CMK (cell line): Measurements from ENCODE around the gene CDKN2B-AS1.
"Not testable (repeated sequence)": the region's sequence is repeated elsewhere in the genome, so short reads cannot be mapped to it uniquely, and the experiment has no call there.

ENCODE experiments used
- DNase-seq: peaks from one replicate; pipeline ENCODE4 v3.0.0-alpha.2; 2010; ENCODE audit warnings: low read depth

CDKN2B-AS1 gene

DNA sequence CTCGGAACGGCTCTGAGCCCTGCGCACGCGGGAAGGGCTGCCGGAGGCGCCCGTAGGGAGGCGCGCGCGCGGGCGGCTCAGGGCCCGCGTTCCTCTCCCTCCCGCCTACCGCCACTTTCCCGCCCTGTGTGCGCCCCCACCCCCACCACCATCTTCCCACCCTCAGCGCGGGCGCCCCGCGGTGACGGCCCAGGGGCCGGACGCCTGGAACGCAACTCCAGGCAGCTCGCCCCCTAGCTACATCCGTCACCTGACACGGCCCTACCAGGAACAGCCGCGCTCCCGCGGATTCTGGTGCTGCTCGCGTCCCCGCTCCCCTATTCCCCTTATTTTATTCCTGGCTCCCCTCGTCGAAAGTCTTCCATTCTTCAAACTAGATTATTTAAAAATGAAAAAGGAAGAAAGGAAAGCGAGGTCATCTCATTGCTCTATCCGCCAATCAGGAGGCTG lies at the start of gene CDKN2B-AS1:
Gene CDKN2B-AS1, plus strand, starts transcription at position 236 of the 450 bp plus-strand sequence.
- no peak for DNase-seq

DNA sequence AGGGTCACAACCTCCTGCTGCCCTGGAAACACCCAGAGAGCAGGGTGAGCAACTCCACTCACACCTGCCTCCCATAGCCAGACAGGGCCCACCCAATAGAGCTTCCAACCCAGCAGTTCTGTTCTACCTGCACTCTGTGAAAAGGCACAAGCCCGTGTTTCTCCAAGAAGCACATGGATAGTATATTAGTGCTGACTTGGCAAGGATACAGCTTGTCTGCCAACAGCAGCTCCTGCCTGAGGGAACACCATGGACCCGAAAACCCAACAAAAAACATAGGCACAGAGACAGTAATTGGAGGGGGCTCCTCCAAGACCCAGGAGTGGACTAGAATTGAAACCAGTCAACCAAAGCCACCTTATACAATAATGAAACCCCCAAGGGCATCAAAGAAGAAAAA lies 49.0 kb upstream of the CDKN2B-AS1 start:
- DNase-seq: no peak

DNA sequence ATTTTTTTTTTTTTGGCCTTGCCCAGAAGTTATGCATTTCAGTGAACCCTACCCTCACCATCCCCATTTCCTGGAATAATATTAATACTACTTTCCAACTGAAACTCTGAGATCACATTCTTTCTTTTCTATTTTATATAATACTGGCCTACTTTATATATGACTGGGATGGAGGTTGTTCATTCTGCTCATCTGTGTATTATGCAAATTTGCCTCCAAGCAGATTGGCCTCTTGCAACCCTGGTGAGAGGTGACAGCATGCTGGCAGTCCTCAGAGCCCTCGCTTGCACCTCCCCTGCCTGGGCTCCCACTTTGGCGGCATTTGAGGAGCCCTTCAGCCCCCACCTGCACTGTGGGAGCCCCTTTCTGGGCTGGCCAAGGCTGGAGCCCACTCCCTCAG lies 35.8 kb upstream of the CDKN2B-AS1 start:
- DNase-seq: no peak

DNA sequence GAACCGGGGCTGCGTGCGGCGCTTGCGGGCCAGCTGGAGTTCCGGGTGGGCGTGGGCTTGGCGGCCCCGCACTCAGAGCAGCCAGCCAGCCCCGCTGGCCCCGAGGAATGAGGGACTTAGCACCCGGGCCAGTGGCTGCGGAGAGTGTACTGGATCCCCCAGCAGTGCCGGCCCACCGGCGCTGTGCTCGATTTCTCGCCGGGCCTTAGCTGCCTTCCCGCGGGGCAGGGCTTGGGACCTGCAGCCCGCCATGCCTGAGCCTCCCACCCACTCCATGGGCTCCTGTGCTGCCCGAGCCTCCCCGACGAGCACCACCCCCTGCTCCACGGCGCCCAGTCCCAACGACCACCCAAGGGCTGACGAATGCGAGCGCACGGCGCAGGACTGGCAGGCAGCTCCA lies 35.3 kb upstream of the CDKN2B-AS1 start:
- not testable (repeated sequence) for DNase-seq

DNA sequence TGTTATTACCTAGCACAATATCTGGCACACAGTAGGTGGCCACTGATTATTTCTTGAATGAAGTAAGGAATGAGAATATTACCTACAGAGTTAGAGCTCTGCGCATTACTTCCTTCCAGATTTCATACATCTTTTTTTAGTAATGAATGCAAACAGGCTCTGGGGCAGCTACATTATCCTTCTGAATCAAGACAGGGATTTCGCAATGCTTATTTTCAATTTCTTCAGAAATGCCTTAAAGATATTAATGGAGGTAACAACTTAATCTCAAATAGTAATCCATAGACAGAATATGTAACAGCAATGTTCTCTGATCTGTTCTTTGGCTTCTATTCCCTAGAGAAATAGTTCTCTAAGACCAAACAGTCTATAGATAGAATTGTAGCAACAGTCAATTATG lies 33.0 kb upstream of the CDKN2B-AS1 start:
- no peak for DNase-seq

DNA sequence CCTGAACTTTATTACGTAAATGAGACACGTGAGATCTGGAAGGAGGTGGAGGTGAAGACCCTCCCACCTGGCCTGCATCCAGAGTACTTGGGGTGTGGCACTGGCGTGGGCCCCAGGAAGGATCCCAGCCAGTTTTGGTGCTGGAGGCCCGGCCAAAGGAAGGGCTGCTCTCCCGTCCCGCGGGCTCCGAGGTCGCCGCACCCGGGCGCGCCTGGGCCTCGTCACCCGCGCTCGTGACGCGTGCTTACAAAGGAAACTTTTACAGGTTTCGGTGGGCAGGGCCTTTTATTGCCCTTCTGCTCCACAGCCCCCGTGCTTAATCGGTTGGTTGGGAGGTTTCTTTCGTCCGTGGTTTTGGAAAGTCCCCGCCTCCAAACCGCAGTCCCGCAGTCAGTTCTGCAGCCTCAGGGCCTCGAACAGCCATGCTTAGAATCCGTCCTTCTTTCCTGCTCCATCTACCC lies 29.6 kb upstream of the CDKN2B-AS1 start:
- DNase-seq: no peak

DNA sequence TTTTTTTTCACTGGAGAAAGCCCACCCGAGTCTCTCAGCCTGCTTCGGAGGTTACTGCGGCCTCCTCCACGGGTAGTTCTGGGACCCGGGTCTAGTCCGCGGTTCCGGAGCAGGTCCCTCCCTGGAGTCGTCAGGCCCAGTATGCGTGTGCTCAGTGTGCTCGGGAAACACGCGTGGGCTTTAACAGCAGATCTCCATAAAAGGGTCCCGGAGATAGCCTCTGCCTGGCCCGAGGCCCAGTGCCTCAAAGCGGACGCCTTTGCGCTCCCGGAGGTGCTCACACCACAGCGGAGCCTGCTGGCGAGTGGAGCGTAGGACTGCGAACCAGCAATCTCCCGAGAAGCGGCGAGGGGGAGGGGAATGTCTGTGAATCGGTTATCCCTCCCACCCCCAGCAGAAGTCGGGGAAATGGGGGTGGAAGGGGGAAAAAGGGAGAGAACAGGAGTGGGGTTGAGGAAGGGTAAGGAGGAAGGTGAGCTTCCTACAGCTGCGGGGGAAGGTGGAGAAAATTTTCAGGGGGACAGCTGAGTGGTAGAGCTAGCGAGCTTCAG lies 29.1 kb upstream of the CDKN2B-AS1 start:
- no peak for DNase-seq

DNA sequence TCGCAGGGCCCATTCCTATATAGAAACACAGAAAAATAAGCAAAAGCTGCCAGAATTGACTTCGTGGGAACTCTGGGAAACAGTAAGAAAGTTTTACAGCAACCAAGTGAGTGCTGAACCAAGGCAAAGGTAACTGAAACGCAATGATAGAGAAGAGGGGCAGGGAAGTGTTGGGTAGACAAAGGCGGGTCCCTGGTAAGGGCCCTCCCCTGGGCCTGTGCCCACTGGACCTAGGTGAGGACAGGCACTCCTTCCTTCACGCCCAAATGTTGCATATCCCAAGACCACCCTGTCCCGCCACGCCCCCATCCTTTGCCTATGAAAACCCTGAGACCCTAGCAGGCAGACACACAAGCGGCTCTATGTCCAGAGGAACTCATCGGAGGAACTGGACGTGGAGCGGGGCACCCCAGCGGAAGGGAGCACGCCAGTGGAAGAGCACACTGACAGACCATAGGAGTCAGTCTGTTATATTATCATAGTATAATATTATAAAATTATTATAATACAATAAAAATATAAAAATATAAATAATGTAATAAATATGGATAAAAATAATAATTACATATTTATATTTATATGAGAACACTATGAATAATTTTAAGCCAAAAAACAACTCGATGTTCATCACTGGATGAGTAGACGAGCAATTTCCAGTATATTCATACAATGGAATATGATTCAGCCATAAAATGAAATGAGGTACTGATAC lies 28.3 kb upstream of the CDKN2B-AS1 start:
- no peak for DNase-seq

DNA sequence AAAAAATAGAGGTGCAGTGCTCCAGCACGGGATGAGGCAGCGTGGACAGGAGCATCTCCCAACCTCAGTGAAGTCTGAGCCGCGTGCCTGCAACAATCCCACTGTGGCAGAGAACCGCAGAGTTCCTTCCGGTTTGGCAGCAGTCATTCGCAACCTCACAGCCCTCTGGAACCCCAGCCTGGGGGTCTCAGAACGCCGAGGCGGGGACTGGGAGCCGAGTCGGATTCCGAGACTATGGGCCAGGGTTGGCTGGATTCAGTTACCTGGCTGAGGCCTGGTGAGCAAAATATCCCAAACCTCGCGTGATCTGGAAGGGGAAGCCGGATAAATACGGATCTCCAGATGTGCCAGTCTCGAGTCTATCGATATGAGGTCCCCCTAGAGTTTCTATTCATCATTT lies 27.4 kb upstream of the CDKN2B-AS1 start:
- no peak for DNase-seq

DNA sequence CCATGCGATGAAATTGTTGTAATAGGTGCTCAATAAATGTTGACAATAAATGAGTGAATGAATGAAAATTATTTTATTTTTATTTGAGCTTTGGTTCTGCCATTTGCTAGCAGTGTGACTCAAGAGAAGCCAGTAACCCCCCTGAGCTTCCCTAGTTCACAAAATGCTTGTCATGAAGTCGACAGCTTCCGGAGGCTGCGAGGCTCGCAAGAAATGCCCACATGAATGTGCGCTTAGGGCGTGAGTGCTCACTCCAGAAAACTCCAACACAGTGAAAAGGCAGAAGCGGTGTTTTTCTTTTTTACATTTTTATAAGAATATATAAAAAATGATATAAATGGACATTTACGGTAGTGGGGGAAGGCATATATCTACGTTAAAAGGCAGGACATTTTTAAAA lies 26.9 kb upstream of the CDKN2B-AS1 start:
- DNase-seq: no peak

DNA sequence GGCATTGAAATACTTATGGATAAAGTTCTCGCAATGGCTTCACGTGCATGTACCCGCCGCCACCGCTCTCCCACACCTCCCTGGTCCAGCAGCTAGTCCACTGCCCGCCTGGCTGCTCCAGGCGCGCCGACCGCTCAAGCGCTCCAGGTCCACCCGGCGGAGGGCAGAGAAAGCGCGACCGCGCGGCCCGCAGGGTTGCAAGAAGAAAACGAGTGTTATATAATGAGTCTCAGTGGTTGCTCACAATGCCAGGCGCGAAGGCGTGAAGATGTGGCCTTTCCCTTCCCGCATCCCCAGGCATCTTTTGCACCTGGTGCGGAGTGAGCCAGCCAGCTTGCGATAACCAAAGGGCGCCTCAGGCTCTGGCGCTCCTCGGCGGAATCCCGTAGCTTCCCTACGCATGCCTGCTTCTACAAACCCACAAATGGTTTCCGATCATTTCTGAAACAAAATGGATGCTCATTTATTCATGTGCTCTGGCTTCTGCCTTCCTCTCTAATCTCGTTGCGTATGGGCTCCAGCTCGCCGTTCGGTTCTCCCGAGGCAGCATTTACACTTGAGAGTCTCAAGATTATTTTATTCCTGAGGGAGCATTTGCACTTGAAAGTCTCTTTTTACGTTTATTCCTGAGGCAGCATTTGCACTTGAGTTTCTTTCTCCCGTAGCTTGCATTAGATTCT lies 26.1 kb upstream of the CDKN2B-AS1 start:
- DNase-seq: no peak

DNA sequence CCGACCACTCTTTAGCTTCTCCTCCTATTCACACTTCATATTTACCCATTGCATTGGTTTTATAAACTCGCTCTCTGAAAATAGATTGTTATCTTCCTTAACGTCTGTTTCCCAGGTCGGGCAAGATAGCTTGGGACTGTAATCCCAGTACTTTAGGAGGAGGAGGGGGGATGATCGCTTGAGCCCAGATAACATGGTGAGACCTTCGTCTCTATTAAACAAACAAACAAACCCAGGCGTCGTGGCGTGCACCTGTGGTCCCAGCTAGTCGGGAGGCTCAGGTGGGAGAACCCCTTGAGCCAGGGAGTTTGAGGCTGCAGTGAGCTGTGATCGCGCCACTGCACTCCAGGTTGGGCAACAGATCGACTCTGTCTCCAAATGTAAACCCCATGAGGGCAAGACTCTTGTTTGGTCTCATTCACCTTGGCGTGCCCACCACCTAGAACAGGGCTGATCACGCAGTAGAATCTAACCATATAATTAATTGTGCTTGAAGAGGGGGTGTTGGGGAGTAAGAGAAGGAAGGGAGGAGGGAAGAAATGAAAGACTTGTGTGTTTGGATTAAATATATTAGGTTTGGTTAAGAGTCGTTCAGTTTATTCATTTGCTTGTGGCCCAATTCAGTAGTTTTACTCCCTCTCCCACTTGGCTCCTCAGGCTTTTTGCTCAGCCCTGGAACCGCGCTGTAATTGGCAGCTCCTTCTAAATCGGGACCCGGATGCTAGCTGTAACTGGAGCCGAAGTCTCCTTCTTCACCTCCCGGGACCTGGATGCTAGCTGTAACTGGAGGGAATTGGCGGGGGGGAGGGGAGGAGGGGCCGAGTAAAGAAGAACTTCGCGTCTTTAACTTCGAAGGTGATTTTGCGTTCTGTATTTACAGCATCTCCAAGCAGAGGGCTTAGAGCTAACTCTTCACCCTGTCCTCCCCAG lies 25.3 kb upstream of the CDKN2B-AS1 start:
- DNase-seq: no peak

DNA sequence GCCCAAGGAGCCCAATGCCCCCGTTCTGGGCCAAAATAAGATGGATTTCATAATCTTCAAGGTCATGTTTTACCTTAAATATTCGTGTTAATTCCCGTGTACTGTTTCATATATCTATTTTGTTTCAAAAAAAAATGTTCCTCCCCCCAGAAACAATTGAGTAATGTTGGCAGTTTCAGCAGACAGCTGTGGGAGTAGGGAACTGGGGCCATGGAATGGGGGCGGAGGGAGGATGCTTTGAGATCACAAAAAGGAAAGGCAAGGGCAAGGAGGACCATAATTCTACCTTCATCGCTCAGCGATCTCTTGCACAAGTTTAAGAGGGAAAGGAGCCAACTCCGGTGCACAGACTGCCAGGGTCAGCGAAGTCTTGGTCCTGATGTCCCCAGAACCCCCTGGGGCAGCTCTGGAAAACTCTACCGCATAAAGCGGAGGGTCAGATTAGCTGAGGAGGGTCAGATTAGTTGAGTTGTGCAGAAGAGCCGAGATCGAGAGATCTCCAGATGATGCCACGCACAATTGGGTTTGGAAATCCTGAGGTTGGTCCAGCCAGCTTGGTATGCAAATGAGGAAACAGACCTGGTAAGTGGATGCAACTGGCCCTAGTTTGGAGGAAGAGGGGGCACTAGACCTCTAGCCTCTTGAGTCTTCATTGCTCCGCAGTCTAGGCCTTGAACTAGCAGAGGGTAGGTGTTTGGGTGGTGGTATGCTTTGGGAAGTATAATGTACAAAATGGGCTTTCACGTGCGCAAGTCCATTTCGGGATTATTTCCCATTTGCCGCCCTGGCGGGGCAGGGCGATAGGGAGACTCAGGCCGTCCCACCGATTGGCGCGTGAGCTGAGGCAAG lies 24.4 kb upstream of the CDKN2B-AS1 start:
- no peak for DNase-seq

DNA sequence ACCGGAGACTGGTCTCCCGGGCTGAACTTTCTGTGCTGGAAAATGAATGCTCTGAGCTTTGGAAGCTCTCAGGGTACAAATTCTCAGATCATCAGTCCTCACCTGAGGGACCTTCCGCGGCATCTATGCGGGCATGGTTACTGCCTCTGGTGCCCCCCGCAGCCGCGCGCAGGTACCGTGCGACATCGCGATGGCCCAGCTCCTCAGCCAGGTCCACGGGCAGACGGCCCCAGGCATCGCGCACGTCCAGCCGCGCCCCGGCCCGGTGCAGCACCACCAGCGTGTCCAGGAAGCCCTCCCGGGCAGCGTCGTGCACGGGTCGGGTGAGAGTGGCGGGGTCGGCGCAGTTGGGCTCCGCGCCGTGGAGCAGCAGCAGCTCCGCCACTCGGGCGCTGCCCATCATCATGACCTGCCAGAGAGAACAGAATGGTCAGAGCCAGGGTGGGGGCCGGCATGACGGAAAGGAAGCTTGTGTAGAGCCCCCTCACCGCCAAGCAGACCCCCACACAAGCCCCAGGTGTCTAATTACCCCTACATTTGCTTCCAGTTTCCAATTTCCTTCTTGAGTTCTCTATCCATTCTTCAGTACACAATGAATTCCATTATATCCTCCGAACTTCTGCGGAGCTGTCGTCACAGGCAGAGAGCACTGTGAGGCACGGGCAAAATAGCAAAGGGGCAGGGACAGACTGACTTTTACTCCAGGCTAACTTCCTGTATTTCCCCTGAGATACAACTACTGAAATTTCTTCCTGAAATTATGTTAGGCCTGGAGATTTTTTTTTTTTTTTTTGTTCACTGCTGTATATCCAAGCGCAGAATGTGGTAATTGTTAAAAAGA lies 23.6 kb upstream of the CDKN2B-AS1 start:
- no peak for DNase-seq

DNA sequence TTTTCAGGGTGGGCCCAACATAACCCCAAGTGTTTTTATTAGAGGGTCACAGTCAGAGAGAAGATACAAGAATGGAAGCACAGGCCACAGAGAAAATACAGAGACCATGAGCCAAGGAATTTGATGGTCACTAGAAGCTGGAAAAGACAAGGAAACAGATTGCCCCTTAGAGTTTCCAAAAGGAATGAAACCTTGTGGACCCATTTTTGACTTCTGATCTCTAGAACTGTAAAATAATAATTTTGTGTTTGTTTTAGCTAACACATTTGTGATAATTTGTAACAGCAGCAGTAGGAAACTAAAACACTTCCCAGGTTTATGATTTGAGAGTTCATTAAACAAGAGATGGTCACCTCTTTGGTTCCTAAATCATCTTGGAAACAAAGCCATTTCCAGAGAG lies 22.2 kb upstream of the CDKN2B-AS1 start:
- DNase-seq: no peak

DNA sequence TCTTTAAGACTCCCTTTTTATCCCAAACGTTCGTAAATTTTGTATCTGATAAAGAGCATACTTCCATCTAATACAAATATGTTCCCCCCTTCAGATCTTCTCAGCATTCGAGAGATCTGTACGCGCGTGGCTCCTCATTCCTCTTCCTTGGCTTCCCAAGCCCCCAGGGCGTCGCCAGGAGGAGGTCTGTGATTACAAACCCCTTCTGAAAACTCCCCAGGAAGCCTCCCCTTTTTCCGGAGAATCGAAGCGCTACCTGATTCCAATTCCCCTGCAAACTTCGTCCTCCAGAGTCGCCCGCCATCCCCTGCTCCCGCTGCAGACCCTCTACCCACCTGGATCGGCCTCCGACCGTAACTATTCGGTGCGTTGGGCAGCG lies 20.3 kb upstream of the CDKN2B-AS1 start:
- no peak for DNase-seq

DNA sequence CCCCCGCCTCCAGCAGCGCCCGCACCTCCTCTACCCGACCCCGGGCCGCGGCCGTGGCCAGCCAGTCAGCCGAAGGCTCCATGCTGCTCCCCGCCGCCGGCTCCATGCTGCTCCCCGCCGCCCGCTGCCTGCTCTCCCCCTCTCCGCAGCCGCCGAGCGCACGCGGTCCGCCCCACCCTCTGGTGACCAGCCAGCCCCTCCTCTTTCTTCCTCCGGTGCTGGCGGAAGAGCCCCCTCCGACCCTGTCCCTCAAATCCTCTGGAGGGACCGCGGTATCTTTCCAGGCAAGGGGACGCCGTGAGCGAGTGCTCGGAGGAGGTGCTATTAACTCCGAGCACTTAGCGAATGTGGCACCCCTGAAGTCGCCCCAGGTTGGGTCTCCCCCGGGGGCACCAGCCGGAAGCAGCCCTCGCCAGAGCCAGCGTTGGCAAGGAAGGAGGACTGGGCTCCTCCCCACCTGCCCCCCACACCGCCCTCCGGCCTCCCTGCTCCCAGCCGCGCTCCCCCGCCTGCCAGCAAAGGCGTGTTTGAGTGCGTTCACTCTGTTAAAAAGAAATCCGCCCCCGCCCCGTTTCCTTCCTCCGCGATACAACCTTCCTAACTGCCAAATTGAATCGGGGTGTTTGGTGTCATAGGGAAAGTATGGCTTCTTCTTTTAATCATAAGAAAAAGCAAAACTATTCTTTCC lies 19.7 kb upstream of the CDKN2B-AS1 start:
- DNase-seq: no peak

DNA sequence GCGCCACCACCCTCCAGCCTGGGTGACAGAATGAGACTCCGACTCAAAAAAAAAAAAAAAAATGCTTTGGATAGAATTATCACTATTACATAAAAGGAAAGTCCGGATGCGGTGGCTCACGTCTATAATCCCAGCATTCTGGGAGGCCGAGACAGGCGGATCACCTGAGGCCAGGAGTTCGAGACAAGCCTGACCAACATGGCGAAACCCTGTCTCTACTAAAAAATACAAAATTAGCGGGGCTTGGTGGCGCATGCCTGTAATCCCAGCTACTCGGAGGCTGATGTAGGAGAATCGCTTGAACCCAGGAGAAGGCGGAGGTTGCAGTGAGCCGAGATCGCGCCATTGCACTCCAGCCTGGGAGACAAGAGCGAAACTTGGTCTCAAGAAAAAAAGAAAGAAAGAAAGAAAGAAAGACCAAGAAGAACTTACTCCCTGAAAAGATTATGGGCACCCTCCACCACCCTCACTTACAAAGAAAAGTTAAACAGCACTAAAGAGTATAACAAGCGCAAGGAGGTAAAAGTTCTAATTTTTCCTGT lies 18.2 kb upstream of the CDKN2B-AS1 start:
- no peak for DNase-seq

DNA sequence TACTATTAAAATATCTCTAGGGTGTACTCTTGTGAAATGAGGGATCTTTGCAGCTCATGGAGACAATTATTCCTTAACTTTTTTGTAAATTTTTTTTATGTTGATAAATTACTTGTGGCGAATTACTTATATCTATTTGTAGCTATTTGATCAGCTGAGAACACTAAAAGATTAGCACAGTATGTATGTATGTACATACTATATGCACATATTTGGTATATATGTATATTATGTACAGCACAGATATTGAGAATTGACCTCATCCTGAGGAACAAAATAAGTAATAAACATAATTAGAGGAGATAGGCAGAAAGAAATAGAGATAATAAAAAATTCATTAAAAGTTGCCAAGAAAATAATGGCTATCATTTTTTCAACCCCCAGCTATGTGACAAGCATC lies 12.2 kb upstream of the CDKN2B-AS1 start:
- DNase-seq: no peak
